Stimulated activated naive CD4-positive, alpha-beta T cell treated with Interleukin-2 at 50 U/mL for 16 hours (primary cell): ENCODE measurements around the gene ANXA4.
A peak's percentile ranks its signal among the peaks of the same experiment; 100 is the strongest.
"Not testable (repeated sequence)": the region's sequence is repeated elsewhere in the genome, so short reads cannot be mapped to it uniquely, and the experiment has no call there.

Experiments used
- DNase-seq: peaks from one replicate; lab custom pipeline; 2025; lab: John Stamatoyannopoulos, UW

ANXA4 gene

DNA sequence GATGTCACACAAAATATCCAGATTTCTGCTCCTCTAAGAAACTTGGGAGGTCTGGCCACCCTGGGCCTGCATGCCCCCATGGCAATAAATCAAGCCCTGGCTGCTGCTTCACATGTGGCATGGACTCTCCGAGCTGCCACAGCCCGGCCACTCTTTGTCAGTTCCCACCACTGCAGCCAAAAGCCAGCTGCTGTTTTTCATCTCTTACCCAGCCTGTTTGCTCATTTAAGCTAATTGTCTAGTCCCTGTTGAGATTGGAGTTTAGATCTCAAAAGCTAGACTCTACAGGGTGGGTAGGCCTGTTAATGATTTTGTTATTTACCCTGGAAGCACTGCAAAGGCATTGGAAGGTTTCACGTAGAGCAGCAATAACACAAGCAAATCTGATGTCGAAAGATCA is 20.9 kb upstream of the ANXA4 start:
- DNase-seq, result no peak

GRCh38 chr2:69723791-69724190 is 18.1 kb upstream of the ANXA4 start:
- DNase-seq, result no peak

GRCh38 chr2:69724540-69725159 is 17.3 kb upstream of the ANXA4 start:
- peak; percentile 75 for DNase-seq

DNA sequence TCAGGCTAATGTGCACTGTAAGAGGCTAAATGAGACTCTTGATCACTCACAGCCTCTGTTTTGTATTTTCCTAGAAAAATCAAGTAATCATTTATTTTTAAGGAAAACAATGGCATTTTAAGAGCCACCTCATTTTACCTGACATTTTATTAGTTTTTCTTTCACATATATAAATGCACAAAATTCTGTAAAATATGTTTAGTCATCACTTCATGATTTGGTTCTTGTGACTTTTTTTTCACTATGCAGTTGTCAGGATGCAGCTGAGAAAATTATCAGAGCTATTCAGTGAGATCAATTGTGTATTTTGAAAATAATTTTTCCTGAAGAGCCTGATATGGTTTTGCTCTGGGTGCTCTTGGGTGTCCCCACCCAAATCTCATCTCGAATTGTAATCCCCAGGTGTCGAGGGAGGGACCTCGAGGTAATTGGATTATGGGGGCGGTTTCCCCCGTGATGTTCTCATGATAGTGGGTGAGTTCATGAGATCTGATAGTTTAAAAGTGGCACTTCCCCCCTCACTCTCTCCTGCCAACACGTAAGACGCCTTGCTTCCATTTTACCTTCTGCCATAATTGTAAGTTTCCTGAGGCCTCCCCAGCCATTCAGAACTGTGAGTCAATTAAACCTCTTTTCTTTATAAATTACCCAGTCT is 16.1 kb upstream of the ANXA4 start:
- no peak for DNase-seq

- no peak for DNase-seq
Measured at GRCh38 chr2:69729266-69729665, 12.7 kb upstream of the ANXA4 start.

DNA sequence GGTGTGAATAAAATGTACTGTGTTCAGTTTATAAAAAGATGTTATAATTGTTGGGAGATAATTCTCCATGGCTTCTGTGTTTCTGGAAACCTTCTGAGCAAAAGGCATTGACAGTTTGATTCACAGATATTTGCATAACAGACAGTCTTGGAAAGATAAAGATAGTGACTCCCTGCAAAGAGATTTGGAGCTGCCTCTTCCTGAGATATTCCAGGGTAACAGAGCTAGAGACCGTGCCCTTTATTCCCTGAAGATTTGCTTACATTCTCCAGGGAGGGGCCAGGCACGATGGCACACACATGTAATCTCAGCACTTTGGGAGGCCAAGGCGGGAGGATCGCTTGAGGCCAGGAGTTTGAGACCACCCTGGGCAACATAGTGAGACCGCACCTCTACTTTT is 12.2 kb upstream of the ANXA4 start:
- no peak for DNase-seq

DNA sequence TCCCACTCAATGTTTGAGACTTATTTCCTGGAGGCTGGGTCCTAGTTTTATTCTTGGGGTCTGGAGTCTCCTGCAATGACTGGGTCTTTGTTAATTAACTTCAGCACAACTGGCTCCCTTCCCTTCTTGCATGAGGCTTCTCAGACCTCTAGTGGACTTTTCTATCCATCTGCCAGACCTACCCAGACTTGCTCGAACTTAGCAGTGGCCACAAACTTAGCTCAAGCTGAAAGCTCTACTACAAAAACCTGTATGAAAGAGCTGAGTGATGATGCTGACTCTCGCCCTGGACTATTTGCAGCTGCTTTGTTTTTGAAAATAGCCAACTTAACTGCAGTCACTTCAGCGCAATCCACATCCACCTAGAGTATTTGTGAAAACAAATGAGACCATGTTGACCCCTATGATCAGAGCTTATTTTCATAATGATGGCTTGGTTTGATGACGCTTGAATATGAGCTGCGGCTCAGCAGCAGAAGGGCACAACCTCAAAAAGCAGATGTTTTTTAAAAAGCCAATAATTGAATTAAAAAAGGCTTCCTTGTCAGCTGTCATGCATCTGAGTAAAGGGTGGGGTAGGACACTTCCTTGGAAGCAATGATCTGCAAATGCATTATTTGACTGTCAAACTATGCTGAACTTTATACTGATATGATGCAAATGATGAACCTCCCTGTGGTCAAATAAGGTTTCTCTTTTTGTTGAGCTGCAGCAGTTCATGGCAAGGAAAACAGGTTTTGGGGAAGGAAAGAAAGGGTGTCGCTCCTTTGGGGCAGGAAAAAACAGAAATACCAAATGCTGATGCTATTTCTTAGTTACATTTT is 10.6 kb upstream of the ANXA4 start:
- DNase-seq, result no peak

DNA sequence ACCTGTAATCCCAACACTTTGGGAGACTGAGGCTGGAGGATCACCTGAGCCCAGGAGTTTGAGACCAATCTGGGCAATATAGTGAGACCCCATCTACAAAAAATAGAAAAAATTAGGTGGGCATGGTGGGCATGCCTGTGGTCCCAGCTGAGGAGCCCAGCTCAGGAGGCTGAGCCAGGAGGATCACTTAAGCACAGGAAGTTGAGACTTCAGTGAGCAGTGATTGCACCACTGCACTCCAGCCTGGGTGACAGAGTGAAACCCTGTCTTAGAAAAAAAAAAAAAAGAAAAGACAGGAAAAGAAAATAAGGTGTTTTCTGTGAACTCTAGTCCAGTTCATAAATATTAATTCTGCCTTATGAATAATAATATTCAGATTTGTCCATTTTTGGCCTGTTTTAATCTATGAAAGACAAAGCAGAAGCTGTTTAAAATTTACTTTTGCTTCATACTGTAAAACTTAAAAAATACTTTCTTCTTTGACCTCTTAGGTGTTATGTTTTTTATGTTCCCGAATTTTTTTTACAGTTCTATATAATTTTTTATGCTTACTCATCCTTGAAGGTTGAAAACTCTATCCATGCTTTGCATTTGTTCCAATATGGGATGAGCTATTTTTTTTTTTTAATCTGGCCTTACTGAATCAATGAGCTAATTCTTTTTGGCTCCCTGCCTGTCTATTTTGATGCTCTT is 8.4 kb upstream of the ANXA4 start:
- DNase-seq, result no peak

DNA sequence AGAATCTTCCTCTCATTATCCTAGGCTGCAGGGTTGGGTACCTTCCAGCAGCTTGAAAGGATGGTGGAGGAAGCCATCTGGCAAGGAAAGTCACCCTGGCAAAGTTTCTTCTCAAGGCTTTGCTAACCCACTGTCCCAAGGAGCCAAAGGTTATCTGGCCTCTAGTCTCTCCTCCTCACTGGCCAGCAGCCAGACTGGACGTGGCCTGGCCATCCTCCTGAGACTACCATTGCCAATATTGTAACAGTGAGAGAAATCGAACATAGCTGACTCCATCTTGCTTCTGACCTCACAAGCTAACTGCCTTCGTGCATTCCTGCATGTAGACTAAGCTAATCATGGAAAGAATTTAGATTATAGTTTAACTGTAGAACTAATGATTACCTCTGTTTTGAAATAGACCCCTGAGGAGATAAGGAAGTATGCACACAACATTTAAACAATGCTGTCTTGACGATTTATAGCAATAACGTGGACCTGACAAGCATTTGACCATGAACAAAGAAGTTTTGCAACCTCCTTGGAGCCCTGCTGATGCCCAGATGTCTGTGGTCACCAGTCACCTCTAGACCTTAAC is 7.8 kb upstream of the ANXA4 start:
- DNase-seq, result no peak

GRCh38 chr2:69734854-69735544 is 6.9 kb upstream of the ANXA4 start:
- no peak for DNase-seq

- DNase-seq, result no peak
Measured at GRCh38 chr2:69735686-69736085, 6.2 kb upstream of the ANXA4 start.

DNA sequence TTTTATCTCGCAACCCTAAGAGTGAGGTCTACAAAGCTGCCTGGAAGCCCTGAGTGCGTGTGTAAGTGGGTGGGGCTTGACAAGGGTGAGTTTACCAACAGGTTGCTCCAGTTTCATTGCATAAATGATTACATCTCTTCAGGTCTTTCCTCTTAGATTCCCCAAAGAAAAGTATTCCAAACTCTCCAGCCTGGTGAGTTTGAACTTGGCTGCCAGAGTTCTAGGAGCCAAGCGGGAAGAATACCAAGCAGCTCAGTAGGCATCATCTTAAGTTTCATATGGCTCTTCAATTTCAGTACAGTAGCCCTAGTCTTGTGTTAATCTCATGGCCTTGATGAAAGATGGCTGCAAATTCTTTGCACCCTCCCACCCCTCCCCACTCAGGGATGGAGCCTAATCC is 3.8 kb upstream of the ANXA4 start:
- not testable (repeated sequence) for DNase-seq

DNA sequence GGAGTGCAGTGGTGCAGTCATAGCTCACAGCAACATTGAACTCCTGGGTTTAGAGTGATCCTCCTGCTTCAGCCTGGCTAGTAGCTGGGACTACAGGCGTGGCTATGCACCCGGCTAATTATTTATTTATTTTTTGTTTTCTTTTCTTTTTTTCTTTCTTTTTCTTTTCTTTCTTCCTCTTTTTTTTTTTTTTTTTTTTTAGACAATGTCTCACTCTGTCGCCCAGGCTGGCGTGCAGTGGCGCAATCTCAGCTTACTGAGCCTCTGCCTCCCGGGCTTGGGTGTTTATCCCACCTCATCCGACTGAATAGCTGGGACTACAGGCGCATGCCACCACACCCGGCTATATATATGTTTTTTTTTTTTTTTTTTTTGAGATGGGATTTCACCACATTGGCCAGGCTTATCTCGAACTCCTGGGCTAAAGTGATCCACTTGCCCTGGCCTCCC is 1.4 kb upstream of the ANXA4 start:
- DNase-seq, result no peak

DNA sequence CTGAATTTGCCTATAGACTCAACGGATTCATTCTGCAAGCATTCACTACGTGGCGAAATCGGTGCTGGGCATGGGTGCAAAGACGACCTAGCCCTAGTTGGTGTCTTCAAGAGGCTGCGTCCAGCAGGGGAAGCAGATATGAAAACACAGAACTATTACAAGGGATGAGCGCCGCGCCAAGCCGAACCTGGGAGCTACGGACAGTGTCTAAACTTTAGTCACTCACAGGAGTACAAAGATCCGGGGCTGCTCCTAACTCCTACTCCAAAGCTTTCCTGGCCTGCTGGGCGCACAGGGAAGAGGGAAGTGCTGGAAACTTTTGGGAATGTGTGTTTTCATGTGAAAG is 732 bp upstream of the ANXA4 start:
- DNase-seq, result peak; percentile 8

- no peak for DNase-seq
Measured at GRCh38 chr2:69742322-69742952, 503 bp downstream of the ANXA4 start.

DNA sequence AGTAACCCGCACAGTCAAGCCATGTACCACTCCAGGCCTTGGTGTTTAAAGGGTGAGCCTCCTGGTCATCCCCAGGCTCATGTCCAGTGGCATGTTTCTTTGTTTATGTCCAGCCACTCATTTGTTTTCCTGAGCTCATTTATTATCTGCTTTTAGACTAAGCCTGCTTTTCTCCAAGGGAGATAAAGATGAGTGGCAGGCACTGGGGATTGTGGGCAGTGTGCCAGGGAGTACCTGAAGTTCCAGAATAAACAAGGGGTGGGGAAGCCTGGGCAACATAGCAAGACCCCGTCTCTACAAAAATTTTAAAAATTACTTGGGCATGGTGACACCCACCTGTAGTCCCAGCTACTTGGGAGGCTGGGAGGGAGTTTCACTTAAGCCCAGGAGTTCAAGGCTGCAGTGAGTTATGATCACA is 1.9 kb downstream of the ANXA4 start:
- no peak for DNase-seq

DNA sequence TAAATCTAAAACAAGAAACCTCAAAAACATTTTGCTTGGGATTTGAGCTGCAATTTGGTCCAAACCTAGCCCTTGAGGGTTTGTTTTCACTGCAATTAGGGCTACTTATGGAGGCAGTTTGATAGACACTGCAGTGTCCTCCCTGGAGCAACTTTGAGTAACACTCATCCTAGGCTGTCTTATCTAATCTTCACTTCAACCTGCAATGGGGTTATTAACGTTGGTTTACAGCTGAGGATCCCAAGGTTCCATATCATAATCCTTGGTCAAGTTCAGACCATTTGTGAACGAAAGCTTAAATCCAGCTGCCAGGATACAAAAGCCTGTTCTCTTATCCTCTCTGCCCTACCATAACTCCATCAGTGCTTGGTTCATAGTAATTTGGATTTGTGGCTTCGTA is 2.5 kb downstream of the ANXA4 start:
- DNase-seq, result no peak

- no peak for DNase-seq
Measured at GRCh38 chr2:69745035-69745434, 3.1 kb downstream of the ANXA4 start.

DNA sequence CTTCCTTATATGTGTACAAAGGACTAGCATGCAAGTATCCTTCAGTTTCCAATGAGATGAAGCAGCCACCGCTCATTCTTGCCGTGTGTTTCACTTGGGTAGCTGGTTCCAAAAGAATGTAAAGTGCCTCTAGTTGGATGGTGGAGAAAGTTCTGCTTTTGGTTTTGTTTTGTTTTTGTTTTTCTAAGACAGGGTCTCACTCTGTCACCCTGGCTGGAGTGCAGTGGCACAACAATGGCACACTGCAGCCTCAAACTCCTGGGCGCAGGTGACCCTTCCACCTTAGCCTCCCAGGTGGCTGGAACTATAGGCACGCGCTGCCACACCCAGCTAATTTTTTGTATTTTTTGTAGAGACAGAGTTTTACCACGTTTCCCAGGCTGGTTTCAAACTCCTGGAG is 8.3 kb downstream of the ANXA4 start:
- DNase-seq, result no peak

DNA sequence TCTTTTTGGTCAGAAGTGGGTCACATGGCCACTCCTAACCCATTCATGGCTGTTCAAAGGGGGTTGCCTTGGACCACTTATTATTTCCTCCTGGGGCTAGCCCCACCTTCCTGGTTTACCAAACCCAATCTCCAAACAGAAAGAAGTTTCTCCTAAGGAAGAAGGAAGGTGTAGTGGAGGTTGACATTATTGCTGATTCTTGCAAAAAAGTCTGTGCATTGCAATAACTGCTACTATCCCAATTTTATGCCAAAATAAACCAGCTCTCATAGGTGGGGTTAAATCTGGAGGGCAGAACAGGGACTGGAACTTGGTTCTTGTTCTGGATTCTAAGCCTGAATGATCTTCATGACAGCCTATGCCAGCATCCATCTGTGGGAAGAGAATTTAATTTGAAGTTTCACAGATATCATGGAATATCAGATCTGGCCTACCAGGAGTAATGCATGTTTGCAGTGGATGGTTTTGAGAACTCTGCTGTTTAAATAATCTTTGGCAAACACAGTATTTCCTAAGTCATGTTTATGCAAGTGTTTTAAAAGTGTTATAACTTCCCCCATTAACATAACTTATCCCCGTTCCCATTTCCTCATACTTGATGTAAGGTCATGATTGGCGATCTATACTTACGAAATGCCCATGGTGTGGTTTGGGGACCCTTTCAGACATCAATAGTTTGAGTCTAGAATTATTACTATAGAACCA is 11.9 kb downstream of the ANXA4 start:
- DNase-seq, result no peak

DNA sequence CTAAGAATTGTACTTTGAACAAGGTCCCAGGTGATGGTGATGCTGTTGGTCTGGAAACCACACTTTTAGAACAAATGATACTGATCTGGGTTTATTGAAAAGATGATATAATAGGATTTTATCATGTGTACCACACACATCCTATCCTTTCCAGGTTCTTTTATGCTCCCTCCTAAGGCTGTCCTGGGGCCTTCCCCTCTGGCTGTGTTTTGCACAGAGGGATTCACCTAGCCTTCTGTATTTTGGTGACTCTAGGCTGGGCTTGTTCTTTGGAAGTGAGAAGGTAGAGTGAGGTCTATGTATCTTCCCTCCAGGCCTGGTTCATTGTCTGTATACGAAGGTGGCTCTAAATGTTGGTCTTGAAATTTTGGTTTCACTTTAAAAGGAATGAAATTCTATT is 12.7 kb downstream of the ANXA4 start:
- no peak for DNase-seq
